Smooth muscle cell (in vitro differentiated cells): ENCODE data around the gene PDGFD. TPM values are rescaled to one million over a fixed set of nuclear protein-coding genes. Genes with fewer than 3 reads are reported as not detected.

ENCODE experiments used
- DNase-seq: peaks from one replicate; lab custom pipeline; 2025; ENCODE audit not compliant: unreplicated experiment; lab: John Stamatoyannopoulos, UW
- H2AFZ ChIP-seq: fragments of 200-600 bp; sonication (generic); 2 replicates; pipeline ENCODE4 v1.6.0; 2016; ENCODE audit warnings: antibody characterized with exemption, low read depth, mild to moderate bottlenecking
- H3F3A ChIP-seq: fragments of 200-600 bp; sonication (generic); 2 replicates; pipeline ENCODE4 v1.6.0; 2017; ENCODE audit warnings: antibody characterized with exemption, low read depth
- H3K27ac ChIP-seq: fragments of 200-600 bp; sonication (generic); 2 replicates; pipeline ENCODE4 v1.5.1; 2016; ENCODE audit warnings: low read depth, mild to moderate bottlenecking
- H3K27me3 ChIP-seq: fragments of 200-600 bp; sonication (generic); 2 replicates; pipeline ENCODE4 v1.6.1; 2016; ENCODE audit warnings: low read depth, mild to moderate bottlenecking
- H3K36me3 ChIP-seq: fragments of 200-600 bp; sonication (generic); 2 replicates; pipeline ENCODE4 v1.5.1; 2016; ENCODE audit warnings: low read depth
- H3K4me1 ChIP-seq: fragments of 200-600 bp; sonication (generic); 2 replicates; pipeline ENCODE4 v1.5.1; 2016; ENCODE audit warnings: low read depth
- H3K4me2 ChIP-seq: fragments of 200-600 bp; sonication (generic); 2 replicates; pipeline ENCODE4 v1.6.0; 2016; ENCODE audit warnings: mild to moderate bottlenecking
- H3K4me3 ChIP-seq: fragments of 200-600 bp; sonication (generic); 2 replicates; pipeline ENCODE4 v1.5.1; 2016; ENCODE audit warnings: mild to moderate bottlenecking
- H3K79me2 ChIP-seq: fragments of 200-600 bp; sonication (generic); 2 replicates; pipeline ENCODE4 v1.6.0; 2016; ENCODE audit warnings: low read depth, mild to moderate bottlenecking
- H3K9ac ChIP-seq: fragments of 200-600 bp; sonication (generic); 2 replicates; pipeline ENCODE4 v1.6.0; 2016; ENCODE audit warnings: low read depth
- H3K9me3 ChIP-seq: fragments of 200-600 bp; sonication (generic); replicated peaks from 2 replicates; pipeline ENCODE4 v1.5.1; 2016; ENCODE audit warnings: low read depth
- H4K20me1 ChIP-seq: fragments of 200-600 bp; sonication (generic); 2 replicates; pipeline ENCODE4 v1.6.0; 2016; ENCODE audit warnings: low read depth
- WGBS: methylation state at CpG from one replicate; pipeline ENCODE4 v1.1.7; 2016; ENCODE audit warnings: low lambda C conversion rate; 5-methylcytosine and 5-hydroxymethylcytosine counted together
- polyA plus RNA-seq: library from polyadenylated mRNA; unstranded; fragments of >200 nt; fragmentation: Nextera tagmentation; extraction: Ambion mirVana; gene quantifications from 2 replicates; pipeline ENCODE4 v1.2.1, GENCODE V29; 2016
- total RNA-seq: library from RNA; depleted of rRNA; stranded (reverse); fragments of >200 nt; gene quantifications from 2 replicates; pipeline ENCODE4 v1.2.3, GENCODE V29; 2014
- TF ChIP-seq, protein P1 (sequence below): fragments of 200-600 bp; sonication (generic); IDR thresholded peaks from 2 replicates; pipeline ENCODE4 v1.5.1; 2017; ENCODE audit warnings: borderline replicate concordance, mild to moderate bottlenecking, antibody characterized with exemption; ENCODE audit not compliant: insufficient read depth, poor library complexity, severe bottlenecking

The PDGFD gene
- total and polyA plus RNA-seq, 2 experiments from 2014 or later = 1.5 to 10.0 TPM

DNA sequence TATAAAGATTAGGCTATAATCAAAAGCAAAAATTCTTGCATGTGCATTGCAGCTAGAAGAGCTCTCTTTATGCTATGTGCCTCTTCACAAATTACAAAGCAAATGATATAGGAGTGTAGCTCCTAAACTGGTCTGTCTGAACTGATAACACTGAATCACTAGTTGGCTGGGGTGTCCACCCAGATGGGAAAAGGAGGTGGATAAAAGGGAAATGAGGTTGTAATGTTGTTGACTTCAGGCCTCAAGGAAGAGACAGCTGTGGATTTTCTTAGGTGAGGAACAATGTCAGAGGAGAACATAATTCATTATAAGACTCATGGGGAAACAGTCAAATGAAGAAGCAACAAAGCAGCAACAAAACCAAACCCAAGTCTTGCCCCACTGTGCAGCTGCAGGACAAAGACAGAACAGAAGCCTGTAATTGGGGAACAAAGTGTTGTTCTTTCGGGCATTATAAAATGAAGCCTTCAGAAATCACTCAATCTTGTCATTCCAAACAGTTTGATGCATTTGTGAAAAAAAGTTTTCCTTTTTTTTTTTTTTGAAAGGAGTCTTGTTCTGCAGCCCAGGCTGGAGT lies 257.6 kb downstream of the PDGFD start:
- no peaks in the 10 kb centered on the region for H3K9me3 ChIP-seq
- no peak overlapping the region for H3K4me2 ChIP-seq
- no peaks in the 10 kb centered on the region for H3K27me3 ChIP-seq
- H3K4me1 ChIP-seq = peaks cover 7% of the 10 kb centered on the region
- DNase-seq = no peak
- H3K79me2 ChIP-seq = no peaks in the 10 kb centered on the region
- WGBS = 97% methylated on average over 1 of the region's 1 CpG
- TF ChIP-seq, protein P1, sequence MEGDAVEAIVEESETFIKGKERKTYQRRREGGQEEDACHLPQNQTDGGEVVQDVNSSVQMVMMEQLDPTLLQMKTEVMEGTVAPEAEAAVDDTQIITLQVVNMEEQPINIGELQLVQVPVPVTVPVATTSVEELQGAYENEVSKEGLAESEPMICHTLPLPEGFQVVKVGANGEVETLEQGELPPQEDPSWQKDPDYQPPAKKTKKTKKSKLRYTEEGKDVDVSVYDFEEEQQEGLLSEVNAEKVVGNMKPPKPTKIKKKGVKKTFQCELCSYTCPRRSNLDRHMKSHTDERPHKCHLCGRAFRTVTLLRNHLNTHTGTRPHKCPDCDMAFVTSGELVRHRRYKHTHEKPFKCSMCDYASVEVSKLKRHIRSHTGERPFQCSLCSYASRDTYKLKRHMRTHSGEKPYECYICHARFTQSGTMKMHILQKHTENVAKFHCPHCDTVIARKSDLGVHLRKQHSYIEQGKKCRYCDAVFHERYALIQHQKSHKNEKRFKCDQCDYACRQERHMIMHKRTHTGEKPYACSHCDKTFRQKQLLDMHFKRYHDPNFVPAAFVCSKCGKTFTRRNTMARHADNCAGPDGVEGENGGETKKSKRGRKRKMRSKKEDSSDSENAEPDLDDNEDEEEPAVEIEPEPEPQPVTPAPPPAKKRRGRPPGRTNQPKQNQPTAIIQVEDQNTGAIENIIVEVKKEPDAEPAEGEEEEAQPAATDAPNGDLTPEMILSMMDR = no peak
- H2AFZ ChIP-seq = no peak overlapping the region
- no peak overlapping the region for H3K27ac ChIP-seq
- no peaks in the 10 kb centered on the region for H4K20me1 ChIP-seq
- H3K9ac ChIP-seq = no peak overlapping the region
- no peak overlapping the region for H3K4me3 ChIP-seq
- no peaks in the 10 kb centered on the region for H3K36me3 ChIP-seq
- peaks cover 5% of the 10 kb centered on the region for H3F3A ChIP-seq

DNA sequence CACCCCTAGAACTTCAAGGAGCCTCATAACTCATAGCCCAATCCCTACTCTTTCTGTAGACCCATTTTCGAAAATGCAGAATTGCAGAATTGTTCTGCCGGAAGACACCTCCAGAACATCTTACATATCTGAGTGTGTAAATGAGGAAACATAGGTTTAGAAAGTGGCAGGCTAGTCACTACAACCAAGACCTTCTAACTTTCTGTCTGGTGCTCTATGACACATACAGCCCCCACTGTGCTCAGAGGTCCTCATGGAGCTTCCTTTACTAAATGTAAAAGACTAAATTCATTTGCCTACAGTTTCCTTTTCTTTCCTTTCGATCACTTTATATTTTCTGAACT lies 259.7 kb downstream of the PDGFD start:
- peaks cover 5% of the 10 kb centered on the region for H3F3A ChIP-seq
- DNase-seq = no peak
- H3K36me3 ChIP-seq = no peaks in the 10 kb centered on the region
- H3K4me1 ChIP-seq = peaks cover 7% of the 10 kb centered on the region
- H3K27ac ChIP-seq = no peak overlapping the region
- no peak overlapping the region for H2AFZ ChIP-seq
- WGBS = 62% methylated on average over 3 of the region's 3 CpGs
- H3K4me3 ChIP-seq = no peak overlapping the region
- no peaks in the 10 kb centered on the region for H4K20me1 ChIP-seq
- TF ChIP-seq, protein P1 = no peak
- no peak overlapping the region for H3K9ac ChIP-seq
- H3K27me3 ChIP-seq = no peaks in the 10 kb centered on the region
- H3K9me3 ChIP-seq = no peaks in the 10 kb centered on the region
- no peak overlapping the region for H3K4me2 ChIP-seq
- H3K79me2 ChIP-seq = no peaks in the 10 kb centered on the region

DNA sequence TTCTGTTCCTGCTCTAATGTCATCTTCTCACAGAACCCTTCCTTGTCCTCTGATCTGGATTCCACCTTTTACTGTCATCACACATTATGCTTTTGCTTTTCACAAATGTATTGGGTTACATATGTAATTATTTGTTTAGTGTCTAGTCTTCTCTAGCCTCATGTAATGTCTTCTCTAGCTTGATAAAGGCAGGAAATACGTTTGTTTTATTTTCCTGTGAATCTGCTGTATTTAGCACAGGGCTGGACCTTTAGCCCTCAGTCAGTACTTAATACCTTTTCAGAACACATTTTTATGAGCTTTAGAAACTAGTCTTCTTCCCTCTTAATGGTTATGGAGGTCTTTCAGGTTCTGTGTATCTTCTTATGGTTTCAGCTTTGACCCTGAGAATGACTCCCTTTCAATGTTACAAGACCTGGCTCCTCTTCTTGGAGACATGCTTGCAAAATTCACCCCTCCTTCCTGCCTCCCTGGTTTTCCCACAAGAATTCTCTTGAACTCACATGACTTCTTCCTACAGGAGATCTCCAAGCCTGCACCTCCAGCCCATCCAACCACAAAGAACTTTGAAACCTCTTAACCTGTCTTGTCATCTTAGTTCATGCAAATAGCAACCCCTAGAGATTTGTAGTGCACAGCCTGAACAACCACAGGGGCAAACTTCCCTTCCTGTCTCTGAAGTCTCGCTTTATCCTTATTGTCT lies 260.2 kb downstream of the PDGFD start:
- WGBS = 87% methylated on average over 2 of the region's 2 CpGs
- no peak for DNase-seq
- Histone ChIP-seq H3K9ac (no peak overlapping the region), H3K27me3 (no peaks in the 10 kb centered on the region), H3K4me1 (peaks cover 7% of the 10 kb centered on the region), H3K36me3 (no peaks in the 10 kb centered on the region), H3K4me3 (no peak overlapping the region), H3F3A (peaks cover 3% of the 10 kb centered on the region), H3K27ac (no peak overlapping the region), H3K79me2 (no peaks in the 10 kb centered on the region), H2AFZ (no peak overlapping the region), H3K4me2 (no peak overlapping the region), H4K20me1 (no peaks in the 10 kb centered on the region), H3K9me3 (no peaks in the 10 kb centered on the region)
- TF ChIP-seq, protein P1 = no peak

DNA sequence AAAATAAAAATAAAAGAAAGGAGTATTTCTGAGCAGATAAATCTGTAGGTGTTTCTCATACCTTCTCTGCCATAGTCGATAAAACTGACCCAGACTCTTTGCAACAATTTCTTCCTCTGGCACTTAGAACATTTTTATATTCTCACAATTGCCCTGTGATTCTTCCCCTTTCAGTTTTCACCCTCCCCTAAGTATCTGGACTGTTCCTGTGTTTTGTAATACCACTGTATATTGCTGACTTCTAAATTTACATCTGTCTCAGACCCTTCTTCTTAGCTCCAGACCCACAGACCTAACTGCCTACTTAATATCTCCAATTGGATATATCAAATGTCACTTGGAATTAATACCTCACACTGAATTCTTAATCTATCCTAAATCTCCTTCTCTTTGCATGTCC lies 261.0 kb downstream of the PDGFD start:
- no peak overlapping the region for H2AFZ ChIP-seq

More for the DNA sequence above, 261.0 kb downstream of the PDGFD start:
- TF ChIP-seq, protein P1 = no peak
- peaks cover 7% of the 10 kb centered on the region for H3K4me1 ChIP-seq
- no peak overlapping the region for H3K27ac ChIP-seq
- DNase-seq = no peak
- no peaks in the 10 kb centered on the region for H4K20me1 ChIP-seq
- H3K4me2 ChIP-seq = no peak overlapping the region
- H3F3A ChIP-seq = no peaks in the 10 kb centered on the region
- no peaks in the 10 kb centered on the region for H3K36me3 ChIP-seq
- no peaks in the 10 kb centered on the region for H3K79me2 ChIP-seq
- no peak overlapping the region for H3K9ac ChIP-seq
- no peaks in the 10 kb centered on the region for H3K27me3 ChIP-seq
- no peak overlapping the region for H3K4me3 ChIP-seq
- no peaks in the 10 kb centered on the region for H3K9me3 ChIP-seq
- WGBS = 94% methylated on average over 1 of the region's 1 CpG
